HG03432 (cell line): ENCODE measurements around the gene FBXO33.

Experiments used
- ATAC-seq: cut with Tn5 transposase; IDR thresholded peaks from one replicate; pipeline ENCODE4 v1.9.1; 2021; ENCODE audit warnings: mild to moderate bottlenecking, moderate library complexity; ENCODE audit not compliant: unreplicated experiment

The FBXO33 gene

DNA sequence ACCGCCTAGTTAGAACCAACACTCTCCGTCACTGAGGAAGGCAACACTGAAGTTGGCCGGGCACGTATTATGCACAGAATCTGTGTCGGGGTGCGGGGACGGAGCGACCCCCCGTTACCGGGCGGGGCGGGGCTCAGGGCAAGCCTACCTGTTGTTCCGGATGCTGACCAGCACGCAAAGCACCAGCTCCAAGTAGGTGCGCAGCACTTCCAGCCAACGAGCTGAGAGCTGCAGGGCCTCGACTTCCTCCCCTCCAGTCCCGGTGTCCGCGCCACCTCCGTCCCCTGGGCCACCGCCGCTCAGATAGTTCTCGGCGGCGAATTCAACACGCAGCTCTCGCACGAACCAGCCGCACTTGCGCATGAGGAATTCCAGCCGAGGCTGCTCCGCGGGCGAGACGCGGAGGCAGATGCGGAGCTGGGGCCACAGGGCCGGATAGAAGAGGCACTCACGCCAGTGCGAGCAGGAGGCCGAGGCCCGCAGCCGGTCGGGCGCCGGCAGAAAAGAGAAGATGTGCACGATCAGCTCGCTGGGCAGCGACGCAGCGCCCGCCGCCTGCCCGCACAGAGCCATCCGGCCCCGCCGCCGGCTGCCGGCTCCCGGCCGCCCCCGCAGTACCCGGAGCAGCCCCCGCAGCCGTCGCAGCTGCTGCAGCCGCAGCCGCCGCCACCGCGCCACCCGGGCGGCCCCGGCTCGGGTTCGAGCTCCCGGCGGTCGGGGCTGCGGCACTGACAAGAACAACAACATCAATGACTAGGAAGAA, 636 bp downstream of the FBXO33 start:
- peak; percentile 19 for ATAC-seq

DNA sequence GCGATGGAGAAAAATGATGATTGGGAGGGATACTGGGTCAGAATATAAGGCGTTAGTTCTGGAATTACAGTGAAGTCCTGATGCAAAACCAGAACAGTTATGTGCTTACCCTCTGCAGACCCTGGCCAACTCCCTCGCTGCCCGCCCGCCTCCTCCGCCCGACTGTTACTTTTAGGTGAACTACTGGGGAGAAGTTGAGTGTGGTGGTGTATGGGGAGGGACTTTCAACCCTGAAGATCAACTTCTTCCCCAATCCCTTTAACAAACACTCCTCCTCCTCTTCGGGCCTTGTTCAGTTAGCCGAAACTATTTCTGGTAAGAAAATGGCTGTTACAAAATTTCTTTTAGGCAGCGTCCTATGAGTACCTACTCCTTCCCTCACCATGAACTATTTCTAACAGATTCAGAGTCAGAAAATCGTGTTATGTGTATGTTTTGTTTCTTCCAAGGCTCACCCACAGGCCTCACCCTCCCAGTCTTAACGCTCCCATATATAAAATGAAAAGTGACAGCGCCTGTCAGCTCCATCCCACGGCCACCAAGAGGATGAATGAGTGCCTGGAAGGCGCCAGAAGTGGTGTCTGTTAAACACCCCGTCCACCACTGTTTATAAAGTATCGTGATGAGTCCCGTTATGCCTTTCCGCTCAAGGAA, 1.3 kb downstream of the FBXO33 start:
- no peak for ATAC-seq

DNA sequence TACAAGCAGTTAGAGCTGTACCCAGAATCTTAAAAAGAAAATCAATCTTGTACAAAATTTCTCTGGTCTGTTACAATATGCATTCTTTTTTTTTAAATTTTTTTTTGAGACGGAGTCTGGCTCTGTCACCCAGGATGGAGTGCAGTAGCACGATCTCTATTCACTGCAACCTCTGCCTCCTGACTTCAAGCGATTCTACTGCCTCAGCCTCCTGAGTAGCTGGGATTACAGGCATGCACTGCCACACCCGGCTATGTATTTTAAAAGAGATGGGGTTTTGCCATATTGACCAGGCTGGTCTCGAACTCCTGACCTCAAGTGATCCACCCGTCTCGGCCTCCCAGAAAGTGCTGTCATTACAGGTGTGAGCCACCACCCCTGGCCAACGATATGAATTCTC, 4.1 kb downstream of the FBXO33 start:
- no peak for ATAC-seq

DNA sequence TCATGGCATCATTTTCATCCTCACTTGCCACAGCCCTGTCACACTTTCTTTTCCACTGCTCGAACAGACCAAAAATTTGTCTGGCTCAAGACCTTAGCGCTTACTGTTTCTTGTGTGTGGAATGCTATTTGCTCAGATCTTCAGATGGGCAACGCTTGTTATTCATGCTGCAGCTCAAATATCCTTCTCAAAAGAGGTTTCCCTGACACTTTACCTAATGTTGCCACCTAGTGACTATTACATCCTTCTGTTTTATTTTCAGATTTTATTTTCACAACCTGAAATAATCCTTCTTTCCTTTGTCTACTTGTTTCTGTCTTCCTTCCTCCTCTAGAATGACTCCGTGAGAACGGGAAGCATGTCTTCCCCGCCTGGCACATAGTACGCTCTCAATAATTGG, 5.6 kb downstream of the FBXO33 start:
- no peak for ATAC-seq

DNA sequence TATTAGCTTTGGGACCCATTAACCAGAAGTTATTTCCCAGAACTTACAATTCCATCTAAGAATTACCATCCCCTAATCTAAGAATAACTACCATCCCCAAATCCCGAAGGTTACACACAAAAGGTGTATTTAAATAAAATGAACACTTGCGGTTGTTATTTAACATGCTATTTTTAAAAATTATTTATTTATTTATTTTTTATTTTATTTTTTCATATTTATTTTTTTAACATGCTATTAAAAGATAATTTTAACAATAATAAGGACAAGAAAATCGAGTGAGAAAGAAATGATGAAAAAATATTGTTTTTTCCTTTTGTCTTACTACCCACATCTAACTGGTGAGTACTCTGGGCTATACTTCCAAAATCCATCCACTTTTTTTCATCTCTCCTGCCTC, 6.3 kb downstream of the FBXO33 start:
- ATAC-seq = no peak

DNA sequence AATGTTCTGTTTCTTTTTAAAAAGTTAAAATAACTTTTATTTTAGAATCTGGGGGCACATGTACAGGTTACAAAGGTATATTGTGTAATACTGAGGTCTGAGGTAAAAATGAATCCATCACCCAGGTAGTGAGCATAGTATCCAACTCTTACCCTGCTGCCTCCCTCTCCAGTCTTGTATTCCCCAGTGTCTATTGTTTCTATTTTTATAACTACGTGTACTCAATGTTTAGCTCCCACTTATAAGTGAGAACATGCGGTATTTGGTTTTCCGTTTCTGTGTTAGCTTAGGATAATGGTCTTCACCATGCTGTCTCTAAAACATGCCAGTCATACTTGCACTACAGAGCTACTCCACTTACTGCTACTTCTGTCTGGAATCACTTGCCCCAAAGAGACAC, 8.4 kb downstream of the FBXO33 start:
- ATAC-seq = no peak

DNA sequence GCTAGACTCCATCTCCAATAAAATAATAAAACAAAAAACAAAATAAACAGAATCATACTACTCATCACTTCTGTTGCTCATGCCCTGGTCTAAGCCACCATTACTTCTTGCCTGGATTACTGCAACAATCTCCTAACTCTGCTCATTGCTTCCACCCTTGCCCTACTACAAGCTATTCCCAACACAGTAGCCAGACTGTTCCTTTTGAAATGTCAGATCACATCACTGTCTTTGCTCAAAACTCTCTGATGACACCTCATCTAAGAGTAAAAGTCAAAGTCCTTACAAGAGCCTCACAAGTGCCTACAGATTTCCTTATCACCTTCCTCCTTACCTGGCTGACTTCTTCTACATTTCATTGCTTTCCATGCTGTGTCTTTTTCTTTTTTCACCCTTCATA, 10.0 kb downstream of the FBXO33 start:
- ATAC-seq = no peak

DNA sequence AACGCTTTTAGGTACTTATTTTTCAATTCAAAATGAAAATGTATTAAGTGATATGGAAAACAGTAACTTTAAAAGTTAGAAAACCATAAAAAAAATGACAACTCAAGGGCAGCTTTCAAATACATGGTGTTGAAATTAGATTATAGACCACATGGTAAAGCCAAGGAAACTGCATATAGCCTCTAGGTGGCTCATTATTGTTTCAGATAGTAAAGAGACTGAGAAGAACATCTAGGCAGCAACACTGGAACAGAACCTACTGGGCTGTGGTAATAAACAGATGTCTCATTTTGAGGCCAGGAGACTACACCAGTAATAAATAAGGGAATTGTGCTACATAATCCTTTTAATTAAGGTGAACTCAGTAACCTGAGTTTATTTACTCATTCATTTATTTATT, 13.0 kb downstream of the FBXO33 start:
- ATAC-seq = no peak

DNA sequence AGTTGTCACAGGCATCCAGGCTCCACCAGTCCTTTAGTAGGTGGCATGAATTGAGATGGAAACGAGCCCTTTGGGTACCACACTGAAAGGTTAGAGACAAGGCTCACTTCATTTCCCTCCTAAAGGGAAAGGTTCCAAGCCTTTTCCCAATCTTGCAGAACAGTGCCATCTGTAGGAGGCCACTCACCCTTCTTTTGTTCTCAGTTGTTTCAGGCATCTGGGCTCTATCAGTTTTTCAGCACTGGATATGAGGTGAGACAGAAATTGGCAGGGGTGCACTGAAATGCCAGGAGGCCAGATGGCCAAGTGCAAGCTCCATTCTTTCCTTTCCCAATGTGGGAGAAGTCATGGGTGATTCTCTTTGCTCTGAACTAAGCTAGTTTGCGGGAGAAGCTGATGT, 15.2 kb downstream of the FBXO33 start:
- no peak for ATAC-seq

DNA sequence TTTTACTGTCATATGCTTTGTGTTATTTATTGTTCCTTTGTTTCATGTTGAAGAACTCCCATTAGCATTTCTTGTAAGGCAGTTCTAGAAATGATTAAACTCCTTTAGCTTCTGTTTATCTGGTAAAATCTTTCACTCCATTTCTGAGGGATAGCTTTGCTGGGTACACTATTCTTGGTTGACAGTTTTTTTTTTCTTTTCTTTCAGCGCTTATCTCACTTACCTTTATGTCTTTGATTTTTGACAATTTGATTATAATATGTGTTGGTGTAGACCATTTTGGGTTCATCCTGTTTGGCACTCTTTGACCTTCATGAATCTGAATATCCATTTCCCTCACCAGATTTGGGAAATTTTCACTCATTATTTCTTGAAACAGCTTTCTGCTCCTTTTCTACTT, 16.2 kb downstream of the FBXO33 start:
- ATAC-seq = no peak

DNA sequence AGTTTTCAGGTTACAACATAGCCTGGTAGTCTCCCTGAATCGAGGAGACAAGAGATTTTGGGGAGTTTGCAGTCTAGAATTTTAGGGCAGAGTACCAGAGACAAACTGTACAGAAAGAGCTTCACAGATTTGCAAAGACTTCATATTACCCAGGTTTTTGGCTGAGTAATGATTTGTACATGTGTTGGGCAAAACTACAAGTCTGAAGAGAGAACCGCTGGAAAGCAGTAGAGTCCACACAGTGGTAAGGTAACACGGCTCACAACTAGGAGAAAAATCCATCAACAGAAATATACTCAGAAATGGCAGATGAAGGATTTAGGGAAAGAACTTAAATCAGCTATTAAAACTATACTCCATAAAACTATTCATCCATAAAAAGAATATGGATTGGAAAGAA, 25.7 kb downstream of the FBXO33 start:
- no peak for ATAC-seq

DNA sequence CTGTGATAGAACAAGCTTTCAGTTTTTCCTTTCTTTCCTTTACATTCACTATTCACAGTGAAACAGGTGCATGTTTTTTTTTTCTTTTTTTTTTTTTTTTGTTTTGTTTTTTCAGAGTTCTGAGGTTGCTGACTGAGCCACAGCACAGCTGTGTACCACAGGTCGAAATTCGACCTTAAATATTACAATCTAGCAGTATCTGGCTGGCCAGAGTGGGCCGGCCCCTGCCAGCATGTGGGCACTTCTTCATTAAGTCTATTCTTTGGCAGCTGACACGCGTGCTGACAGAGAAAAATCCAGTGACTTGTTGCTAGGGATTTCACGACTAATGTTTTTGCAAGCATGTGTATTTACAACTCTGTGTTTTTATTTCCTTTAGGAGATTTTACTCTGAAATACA, 33.9 kb downstream of the FBXO33 start:
- no peak for ATAC-seq

DNA sequence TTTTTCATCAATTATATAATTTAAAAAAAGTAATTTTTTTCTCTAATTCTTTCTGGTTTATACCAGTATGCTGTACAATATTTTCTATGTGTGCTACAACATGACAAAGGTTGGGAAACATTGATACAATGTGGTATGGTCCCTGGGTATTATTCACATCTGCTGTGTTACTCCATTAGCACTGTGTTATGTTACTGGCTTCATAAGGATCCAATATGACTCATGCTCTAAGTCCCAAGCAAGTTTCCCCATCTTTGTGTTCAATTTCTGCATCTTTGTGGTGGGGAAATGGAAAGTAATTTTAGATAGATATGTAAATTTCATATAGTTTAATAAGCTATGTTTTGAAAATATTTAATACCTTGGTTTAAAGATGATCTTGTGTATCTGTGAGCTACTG, 35.8 kb downstream of the FBXO33 start:
- ATAC-seq = no peak

DNA sequence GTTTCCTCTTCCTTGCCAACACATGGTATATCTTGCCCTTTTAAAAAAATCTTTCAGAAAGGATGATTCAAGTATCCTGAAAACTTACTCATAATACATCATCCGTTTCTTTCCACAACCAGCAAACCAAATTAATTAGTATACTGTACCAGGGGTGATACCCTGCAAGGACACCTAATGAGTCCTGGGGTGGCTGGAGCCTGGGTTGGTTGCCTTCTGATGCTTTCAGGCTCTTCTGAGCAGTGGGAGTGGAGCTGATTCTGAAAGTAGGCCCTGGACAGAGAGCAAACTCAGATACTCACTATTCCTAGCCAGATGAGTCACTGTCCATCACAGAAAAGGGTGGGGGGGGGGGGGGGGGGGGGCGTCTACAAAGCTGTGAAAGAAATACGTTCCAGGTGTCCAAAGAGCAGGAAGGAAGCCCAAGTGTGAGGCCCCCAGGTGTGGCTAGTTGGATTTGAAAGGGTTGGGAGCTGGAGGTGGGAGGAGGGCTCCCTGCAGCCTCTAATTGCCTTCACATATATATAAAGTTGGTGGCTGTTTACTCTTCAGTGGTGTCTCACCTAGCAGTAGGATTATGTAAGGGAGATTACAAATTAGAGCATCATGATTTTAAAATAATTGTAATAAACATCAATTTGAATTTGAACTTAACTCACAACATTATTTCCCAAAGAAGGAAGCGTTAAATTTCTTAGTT, 36.5 kb downstream of the FBXO33 start:
- ATAC-seq = no peak

DNA sequence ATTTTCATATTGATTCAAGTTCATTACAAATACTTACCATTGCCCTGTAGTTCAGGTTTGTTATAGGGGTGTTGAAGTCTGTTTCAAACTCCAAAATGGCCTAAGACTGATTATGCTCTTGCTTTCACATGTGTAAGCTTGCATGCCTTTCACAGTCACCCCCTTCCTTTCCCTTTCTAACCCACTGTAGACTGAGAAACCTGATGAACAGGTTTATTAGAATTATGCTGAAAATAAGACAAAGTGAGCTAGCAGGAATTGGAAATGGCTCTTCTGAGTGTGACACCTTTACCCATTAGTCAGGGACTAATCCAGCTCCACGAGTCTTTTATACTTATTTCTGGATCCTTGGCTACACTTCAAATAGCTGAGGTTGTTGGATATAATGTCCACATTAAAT, 38.9 kb downstream of the FBXO33 start:
- ATAC-seq = no peak

DNA sequence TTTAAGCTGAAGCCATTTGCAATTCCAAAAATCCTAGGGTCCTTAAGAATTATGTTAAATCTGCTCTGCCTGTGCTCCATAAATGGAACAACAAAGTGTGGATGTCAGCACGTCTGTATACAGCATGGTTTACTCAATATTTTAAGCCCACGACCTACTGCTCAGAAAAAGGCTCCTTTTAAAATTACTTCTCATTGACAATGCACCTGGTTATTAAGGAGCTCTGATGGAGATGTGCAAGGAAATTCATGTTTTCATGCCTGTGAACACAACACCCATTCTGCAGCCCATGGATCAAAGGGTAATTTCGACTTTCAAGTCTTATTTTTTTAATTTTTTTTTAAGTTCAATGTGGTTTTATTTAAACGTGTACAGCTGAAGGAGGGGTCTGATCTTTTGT, 48.1 kb downstream of the FBXO33 start:
- ATAC-seq = no peak

DNA sequence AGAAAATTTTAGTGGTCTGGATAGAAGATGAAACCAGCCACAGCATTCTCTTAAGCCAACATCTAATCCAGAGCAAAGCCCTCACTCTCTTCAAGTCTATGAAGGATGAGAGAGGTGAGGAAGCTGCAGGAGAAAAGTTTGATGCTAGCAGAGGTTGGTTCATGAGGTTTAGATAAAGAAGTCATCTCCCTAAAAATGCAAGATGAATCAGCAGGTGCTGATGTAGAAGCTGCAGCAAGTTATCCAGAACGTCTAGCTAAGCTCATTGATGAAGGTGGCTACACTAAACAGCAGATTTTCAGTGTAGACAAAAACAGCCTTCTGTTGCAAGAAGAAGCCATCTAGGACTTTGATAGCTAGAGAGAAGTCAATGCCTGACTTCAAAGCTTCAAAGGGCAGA, 48.5 kb downstream of the FBXO33 start:
- ATAC-seq = no peak

DNA sequence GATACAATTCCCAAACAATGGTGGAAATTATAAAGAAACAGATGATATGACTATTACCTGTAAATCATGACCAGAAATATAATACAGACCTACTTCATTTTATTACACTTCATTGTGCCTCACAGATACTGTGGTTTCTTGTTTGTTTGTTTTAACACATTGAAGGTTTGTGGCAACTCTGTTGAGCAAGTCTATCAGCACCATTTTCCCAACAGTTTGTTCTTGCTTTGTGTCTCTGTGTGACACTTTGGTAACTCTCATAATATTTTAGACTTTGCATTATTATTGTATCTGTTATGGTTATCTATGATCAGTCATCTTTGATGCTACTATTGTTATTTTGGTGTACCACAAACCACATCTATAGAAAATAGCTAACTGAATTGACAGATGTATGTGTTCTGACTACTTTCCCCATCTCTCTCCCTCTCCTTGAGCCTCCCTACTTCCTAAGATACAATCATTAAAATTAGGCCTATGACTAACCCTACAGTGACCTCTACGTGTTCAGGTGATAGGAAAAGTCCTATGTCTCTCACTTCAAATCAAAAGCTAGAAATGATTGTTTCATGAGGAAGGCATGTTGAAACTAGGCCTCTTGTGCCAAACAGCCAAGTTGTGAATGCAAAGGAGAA, 49.1 kb downstream of the FBXO33 start:
- peak; percentile 82 for ATAC-seq

DNA sequence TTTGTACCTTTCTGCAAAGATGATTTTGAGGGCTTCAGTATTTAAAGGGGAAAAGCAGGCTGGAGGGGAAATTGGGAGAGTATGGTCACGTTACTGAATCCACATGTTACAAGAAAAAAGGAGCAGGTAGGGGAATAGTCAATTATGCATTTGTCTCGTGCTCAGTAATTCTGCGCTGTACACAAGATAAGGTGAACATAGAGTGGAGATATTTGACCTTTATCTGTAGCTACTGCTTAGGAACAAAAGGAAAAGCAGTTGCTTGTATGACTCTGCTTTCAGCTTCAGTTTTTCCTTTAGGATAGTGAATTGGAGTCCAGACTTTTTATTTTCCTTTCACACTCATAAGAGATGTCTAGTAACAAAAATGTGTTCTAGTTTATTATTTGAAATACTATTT, 49.8 kb downstream of the FBXO33 start:
- ATAC-seq = no peak

DNA sequence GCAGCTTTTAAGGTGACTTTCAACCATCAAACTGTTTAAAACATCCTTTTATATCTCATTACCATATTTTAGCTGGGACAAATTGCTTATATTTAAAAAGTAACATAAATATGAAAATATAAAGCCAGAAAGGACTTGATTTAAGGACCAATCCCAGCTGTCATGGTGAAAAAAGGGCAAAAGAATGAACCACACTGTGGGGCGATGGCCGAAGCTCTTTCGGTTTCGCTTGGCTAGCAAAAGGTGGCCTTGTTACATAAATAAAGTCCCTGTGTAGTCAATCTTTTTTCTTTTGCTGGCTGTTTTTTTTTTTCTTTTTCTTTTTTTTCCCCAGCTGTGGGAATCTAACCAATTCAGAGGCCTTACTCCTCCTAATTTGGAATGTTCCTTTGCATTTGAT, 50.9 kb downstream of the FBXO33 start:
- no peak for ATAC-seq

DNA sequence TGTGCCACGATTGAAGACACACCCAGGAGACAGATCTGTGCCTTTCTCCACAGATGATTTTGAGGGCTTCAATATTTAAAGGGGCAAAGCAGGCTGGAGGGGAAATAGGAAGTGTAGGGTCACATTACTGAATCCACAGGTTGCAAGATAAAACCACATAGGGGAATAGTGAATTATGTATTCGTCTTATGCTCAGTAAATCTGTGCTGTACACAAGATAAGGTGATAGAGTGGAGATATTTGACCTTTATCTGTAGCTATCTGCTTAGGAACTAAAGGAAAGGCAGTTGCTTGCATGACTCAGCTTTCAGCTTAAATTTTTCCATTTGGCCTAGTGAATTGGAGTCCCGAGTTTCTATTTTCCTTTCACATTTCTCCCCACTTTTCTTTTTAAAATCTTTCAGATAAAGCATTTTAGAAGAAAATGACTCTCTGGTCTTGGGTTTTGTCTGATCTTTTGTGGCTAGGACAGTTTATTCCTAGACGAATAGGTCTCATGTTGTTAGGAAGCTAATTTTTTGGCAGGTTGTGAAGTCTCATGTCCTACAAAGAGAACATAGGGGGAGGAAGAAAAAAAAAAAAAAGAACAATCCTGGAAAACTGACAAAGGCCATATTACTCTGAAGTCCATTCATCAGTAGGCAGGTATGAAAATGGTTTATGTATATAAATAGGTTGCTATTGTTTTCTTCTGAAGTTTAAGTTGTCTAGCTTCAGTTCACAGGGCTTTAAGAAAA, 55.4 kb downstream of the FBXO33 start:
- ATAC-seq = no peak
